Esophagus squamous epithelium (tissue), 4 donors: ENCODE data around the gene LINS1.

Source experiments
- CTCF ChIP-seq, 6 experiments: fragments of 450-650 bp in 4 of 6; fragments of 200-600 bp in 2 of 6; sonication (generic) in 2 of 6; IDR thresholded peaks; one replicate each; pipeline ENCODE4 v1.5.1; 2016 to 2019; ENCODE audit warnings: antibody characterized with exemption in 6 of 6, mild to moderate bottlenecking in 4 of 6, moderate library complexity in 4 of 6
- POLR2A ChIP-seq, 4 donors: fragments of 450-650 bp; IDR thresholded peaks; one replicate each; pipeline ENCODE4 v1.6.1; 2017; ENCODE audit warnings: antibody characterized with exemption in 4 of 4, mild to moderate bottlenecking in 4 of 4, moderate library complexity in 3 of 4

GRCh38 chr15:100651253-100651652, 49.3 kb upstream of the LINS1 start:
- no peak for TF ChIP-seq CTCF (IDR thresholded peaks at IDR 0.05)
- no peak for TF ChIP-seq POLR2A (IDR thresholded peaks at IDR 0.05)
